ENCODE measurements around the gene COBLL1.

- TF ChIP-seq CTCF (IDR thresholded peaks at IDR 0.05) (no peak), POLR2A (IDR thresholded peaks at IDR 0.05; ENCODE audit: low read depth) (no peak)
Observed at GRCh38 chr2:164764996-164765395, 76.6 kb downstream of the COBLL1 start.
